Measurements from ENCODE around the gene AKR1B1.

AKR1B1 gene

DNA sequence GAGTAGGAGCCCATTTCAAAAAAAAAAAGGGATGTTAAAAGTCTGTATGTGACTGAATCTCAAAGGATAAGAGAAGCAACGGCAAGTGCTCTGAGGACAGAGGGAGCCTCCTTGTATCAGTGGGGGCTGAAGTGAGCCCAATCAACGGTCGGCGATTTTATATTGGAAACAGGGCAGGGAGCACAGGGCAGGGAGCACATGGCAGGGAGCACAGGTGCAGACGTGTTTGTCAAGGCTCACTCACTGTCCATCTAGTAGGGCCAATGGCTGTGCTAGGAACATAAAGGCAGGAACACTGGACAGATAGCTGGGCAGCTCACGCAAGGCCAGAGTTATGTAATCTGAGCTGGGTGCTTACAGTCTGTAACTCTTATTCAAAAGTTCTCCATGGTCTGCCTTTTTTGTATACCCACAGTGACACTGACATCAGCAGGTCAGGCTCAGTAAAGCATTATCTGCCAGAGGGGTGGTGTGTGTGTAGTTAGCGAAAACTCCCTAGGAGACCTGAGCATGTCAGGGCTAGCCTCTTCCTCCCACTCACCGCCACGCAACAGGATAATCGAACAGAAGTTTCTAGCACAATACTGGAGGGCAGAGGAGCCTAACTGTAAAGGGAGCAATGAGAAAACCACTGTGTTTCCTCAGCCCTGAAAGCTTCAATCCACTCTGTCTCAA lies 15.4 kb downstream of the AKR1B1 start:
- Histone ChIP-seq H3K4me3 (IDR thresholded peaks at IDR 0.05; ENCODE audit: insufficient read depth, low read depth, low read length) (no peak overlapping the region), H3K9ac (no peak overlapping the region), H2AFZ (ENCODE audit: low read depth) (no peak overlapping the region), H3K4me1 (ENCODE audit: low read depth, poor library complexity, severe bottlenecking) (no peaks in the 10 kb centered on the region), H3K36me3 (ENCODE audit: insufficient read depth) (peaks cover 5% of the 10 kb centered on the region; the same call in 1 of the 2 replicates), H3K79me2 (ENCODE audit: insufficient read depth, low read depth) (no peaks in the 10 kb centered on the region), H3K27ac (no peak overlapping the region), H3K27me3 (ENCODE audit: insufficient read depth, low read depth) (no peaks in the 10 kb centered on the region), H3K4me2 (no peak overlapping the region), H4K20me1 (ENCODE audit: insufficient read depth) (no peaks in the 10 kb centered on the region)
- TF ChIP-seq, protein P1, sequence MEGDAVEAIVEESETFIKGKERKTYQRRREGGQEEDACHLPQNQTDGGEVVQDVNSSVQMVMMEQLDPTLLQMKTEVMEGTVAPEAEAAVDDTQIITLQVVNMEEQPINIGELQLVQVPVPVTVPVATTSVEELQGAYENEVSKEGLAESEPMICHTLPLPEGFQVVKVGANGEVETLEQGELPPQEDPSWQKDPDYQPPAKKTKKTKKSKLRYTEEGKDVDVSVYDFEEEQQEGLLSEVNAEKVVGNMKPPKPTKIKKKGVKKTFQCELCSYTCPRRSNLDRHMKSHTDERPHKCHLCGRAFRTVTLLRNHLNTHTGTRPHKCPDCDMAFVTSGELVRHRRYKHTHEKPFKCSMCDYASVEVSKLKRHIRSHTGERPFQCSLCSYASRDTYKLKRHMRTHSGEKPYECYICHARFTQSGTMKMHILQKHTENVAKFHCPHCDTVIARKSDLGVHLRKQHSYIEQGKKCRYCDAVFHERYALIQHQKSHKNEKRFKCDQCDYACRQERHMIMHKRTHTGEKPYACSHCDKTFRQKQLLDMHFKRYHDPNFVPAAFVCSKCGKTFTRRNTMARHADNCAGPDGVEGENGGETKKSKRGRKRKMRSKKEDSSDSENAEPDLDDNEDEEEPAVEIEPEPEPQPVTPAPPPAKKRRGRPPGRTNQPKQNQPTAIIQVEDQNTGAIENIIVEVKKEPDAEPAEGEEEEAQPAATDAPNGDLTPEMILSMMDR (conservative IDR thresholded peaks at IDR 0.05; ENCODE audit: low read depth, low read length), result no peak

DNA sequence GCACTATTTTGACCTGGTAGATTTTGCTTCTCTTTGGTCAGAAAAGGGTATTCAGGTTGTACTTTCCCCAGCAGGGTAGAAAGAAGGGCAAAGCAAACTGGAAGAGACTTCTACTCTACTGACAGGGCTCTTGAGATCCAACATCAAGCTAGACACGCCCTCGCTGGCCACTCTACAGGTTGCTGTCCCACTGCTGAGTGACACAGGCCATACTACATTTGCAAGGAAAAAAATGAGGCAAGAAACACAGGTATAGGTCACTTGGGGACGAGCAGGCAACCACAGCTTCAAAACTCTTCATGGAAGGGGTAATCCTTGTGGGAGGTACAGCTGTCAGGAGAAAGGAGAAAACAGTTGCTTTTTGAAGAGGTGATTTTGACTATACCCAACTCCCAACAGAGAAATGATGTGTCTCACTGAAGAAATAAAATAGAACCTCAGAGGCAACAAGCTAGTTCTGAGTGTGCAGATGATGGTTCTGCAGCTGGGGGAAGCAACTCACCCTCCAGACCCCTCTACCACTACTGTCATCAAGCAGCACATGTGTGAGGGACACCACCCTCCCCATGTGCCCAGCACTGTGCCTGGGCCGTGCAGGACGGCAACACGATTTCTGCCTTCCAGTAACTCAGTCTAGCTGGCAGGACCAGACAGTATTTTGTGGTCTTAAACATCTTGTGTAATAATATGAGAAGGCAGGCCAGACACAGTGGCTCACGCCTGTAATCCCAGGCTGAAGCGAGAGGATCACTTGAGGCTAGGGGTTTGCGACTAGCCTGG lies 16.3 kb downstream of the AKR1B1 start:
- Histone ChIP-seq H3K27ac (no peak overlapping the region), H3K79me2 (ENCODE audit: insufficient read depth, low read depth) (no peaks in the 10 kb centered on the region), H3K36me3 (ENCODE audit: insufficient read depth) (peaks cover 5% of the 10 kb centered on the region; the same call in 1 of the 2 replicates), H3K4me1 (ENCODE audit: low read depth, poor library complexity, severe bottlenecking) (no peaks in the 10 kb centered on the region), H2AFZ (ENCODE audit: low read depth) (no peak overlapping the region), H4K20me1 (ENCODE audit: insufficient read depth) (no peaks in the 10 kb centered on the region), H3K4me3 (IDR thresholded peaks at IDR 0.05; ENCODE audit: insufficient read depth, low read depth, low read length) (no peak overlapping the region), H3K9ac (no peak overlapping the region), H3K4me2 (no peak overlapping the region), H3K27me3 (ENCODE audit: insufficient read depth, low read depth) (no peaks in the 10 kb centered on the region)
- TF ChIP-seq, protein P1 (conservative IDR thresholded peaks at IDR 0.05; ENCODE audit: low read depth, low read length), result no peak

DNA sequence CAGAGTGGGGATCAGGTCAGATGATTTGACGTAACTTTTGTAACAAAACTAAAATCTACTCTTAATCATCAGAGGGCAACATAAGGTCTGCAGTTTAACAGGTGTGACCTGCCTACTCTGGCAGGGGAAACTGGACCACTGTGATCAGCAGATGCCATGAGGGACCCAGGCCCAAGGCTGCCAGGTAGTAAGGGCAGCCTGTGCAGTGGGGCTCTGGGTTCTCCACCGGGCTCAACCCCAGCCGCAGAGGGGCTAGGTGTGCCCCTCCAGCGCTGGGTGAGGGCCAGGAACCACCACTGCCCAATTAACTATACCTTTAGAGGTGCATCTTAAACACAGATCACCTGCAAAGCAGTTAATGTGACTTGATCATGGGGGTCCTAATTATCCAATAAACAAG lies 17.6 kb downstream of the AKR1B1 start:
- TF ChIP-seq, protein P1 (conservative IDR thresholded peaks at IDR 0.05; ENCODE audit: low read depth, low read length), result no peak
- no peaks in the 10 kb centered on the region for H3K4me1 ChIP-seq (ENCODE audit: low read depth, poor library complexity, severe bottlenecking)
- no peaks in the 10 kb centered on the region for H3K27me3 ChIP-seq (ENCODE audit: insufficient read depth, low read depth)
- no peak overlapping the region for H3K9ac ChIP-seq
- no peaks in the 10 kb centered on the region for H3K79me2 ChIP-seq (ENCODE audit: insufficient read depth, low read depth)
- H3K4me2 ChIP-seq, result no peak overlapping the region
- no peak overlapping the region for H2AFZ ChIP-seq (ENCODE audit: low read depth)
- H4K20me1 ChIP-seq (ENCODE audit: insufficient read depth), result no peaks in the 10 kb centered on the region
- H3K27ac ChIP-seq, result no peak overlapping the region
- H3K36me3 ChIP-seq (ENCODE audit: insufficient read depth), result 0 out of 2 replicates have a peak, but pooled peaks cover 5% of the 10 kb centered on the region
- no peak overlapping the region for H3K4me3 ChIP-seq (IDR thresholded peaks at IDR 0.05; ENCODE audit: insufficient read depth, low read depth, low read length)

DNA sequence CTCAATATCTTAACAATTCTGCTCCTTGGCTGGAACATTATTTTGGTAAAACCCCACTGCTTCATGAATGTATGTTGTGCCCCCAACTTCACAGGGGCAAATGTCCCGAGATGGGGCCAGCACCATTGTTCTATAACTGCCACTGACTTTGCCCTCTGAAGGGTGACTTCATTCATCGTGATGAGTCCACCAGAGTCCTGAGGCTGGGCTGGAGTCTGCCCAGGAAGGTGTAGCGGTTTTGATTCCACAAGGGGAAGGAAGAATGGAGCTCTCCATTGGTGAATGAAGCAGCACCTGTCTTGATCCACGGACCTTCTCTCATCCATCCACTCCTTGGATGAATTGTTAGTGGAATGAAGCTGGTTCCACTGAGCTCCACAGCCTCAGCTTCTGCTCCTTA lies 18.4 kb downstream of the AKR1B1 start:
- Histone ChIP-seq H3K4me3 (IDR thresholded peaks at IDR 0.05; ENCODE audit: insufficient read depth, low read depth, low read length) (no peak overlapping the region), H2AFZ (ENCODE audit: low read depth) (no peak overlapping the region), H4K20me1 (ENCODE audit: insufficient read depth) (no peaks in the 10 kb centered on the region), H3K4me2 (no peak overlapping the region), H3K9ac (no peak overlapping the region), H3K79me2 (ENCODE audit: insufficient read depth, low read depth) (no peaks in the 10 kb centered on the region), H3K27me3 (ENCODE audit: insufficient read depth, low read depth) (no peaks in the 10 kb centered on the region), H3K36me3 (ENCODE audit: insufficient read depth) (0 out of 2 replicates have a peak, but pooled peaks cover 2% of the 10 kb centered on the region), H3K27ac (no peak overlapping the region), H3K4me1 (ENCODE audit: low read depth, poor library complexity, severe bottlenecking) (no peaks in the 10 kb centered on the region)
- TF ChIP-seq, protein P1 (conservative IDR thresholded peaks at IDR 0.05; ENCODE audit: low read depth, low read length), result no peak
